ENCODE data around the gene KRTAP5-3. TPM values are rescaled to one million over a fixed set of nuclear protein-coding genes. Genes with fewer than 3 reads are reported as not detected.

The KRTAP5-3 gene
- total and polyA plus RNA-seq, 2 of the 8 experiments (the other 6 are each of a cell fraction or from before 2014, with no cell fraction given): not detected

- H3K23ac ChIP-seq (ENCODE audit: insufficient read length): no peak overlapping the region
- no peaks in the 10 kb centered on the region for H3K79me2 ChIP-seq (ENCODE audit: control insufficient read depth in 1 of 2, insufficient read depth in 2 of 2, low read length in 2 of 2)
- peak overlapping the region in 3 of 4 experiments; percentile 28 to 71 (median 36); a peak in 6 of 8 replicates for H3K4me3 ChIP-seq (ENCODE audit: extremely low read depth in 1 of 4, insufficient read depth in 2 of 4, low read depth in 3 of 4, low read length in 4 of 4)
- H2AK5ac ChIP-seq (ENCODE audit: low read depth, low read length): no peak overlapping the region
- no peak overlapping the region for H2BK12ac ChIP-seq (ENCODE audit: low read depth, low read length)
- peaks cover 2 to 15% of the 10 kb centered on the region in 2 experiments for H4K20me1 ChIP-seq (replicated peaks in 1 of 2; ENCODE audit: control insufficient read depth in 1 of 2, insufficient read depth in 2 of 2, low read length in 2 of 2)
- H2BK120ac ChIP-seq (replicated peaks; ENCODE audit: low read depth, low read length): no peak overlapping the region
- ChIA-PET POLR2A (ENCODE audit: partially characterized antibody) (interaction anchor here (1.3 to 2.6 kb wide), 5 partner anchors 10 to 27 kb away, joined by 5 to 34 read pairs (median 6); no protein-coding TSS in a partner anchor), CTCF (ENCODE audit: partially characterized antibody) (interaction anchor here (0.6 to 8.2 kb wide), 35 partner anchors 9 to 525 kb away, joined by 3 to 144 read pairs (median 4); partner anchors contain the start of genes KRTAP5-1, KRTAP5-2, KRTAP5-5 and SYT8)
- H2AFZ ChIP-seq (ENCODE audit: low read length): no peak overlapping the region
- H2BK20ac ChIP-seq (ENCODE audit: low read length): no peak overlapping the region
- H3K18ac ChIP-seq (ENCODE audit: extremely low read depth, low read length): no peak overlapping the region
- no peak overlapping the region for H3K56ac ChIP-seq (replicated peaks; ENCODE audit: insufficient read length, low read depth, low read length)
- peak overlapping the region; percentile 48 to 79 for H3K4me2 ChIP-seq (ENCODE audit: insufficient read depth in 1 of 2, low read depth in 2 of 2, low read length in 2 of 2)
- no peak overlapping the region for H3K9ac ChIP-seq (replicated peaks in 1 of 4; ENCODE audit: extremely low read depth in 1 of 4, low read depth in 3 of 4, low read length in 3 of 4)
- 4% methylated on average over 44 of the region's 64 CpGs; no CpG with 5 or more reads in 1 of the 2 experiments for WGBS, 2 experiments (ENCODE audit: extremely low coverage in 1 of 2, insufficient coverage in 1 of 2, insufficient read length in 1 of 2, insufficient replicate concordance in 2 of 2, low coverage in 1 of 2, low lambda C conversion rate in 2 of 2, missing lambda C conversion rate in 1 of 2)
- peak in 1 of 2 experiments; percentile 85 for DNase-seq (ENCODE audit: low read depth in 1 of 2, low spot score in 2 of 2)
- no peak overlapping the region for H3K4ac ChIP-seq (replicated peaks; ENCODE audit: insufficient read length, low read depth, low read length)
- no peak overlapping the region for H4K91ac ChIP-seq (replicated peaks; ENCODE audit: insufficient read length, low read length)
- TF ChIP-seq NRF1 (IDR thresholded peaks at IDR 0.05; ENCODE audit: low read depth, low read length) (no peak), CBX8 (IDR thresholded peaks at IDR 0.05; ENCODE audit: borderline replicate concordance, low read depth, low read length) (no peak), CTCF (IDR thresholded peaks at IDR 0.05; ENCODE audit: control extremely low read depth in 1 of 3, insufficient read depth in 1 of 3, low read depth in 1 of 3, low read length in 3 of 3) (peak in 2 of 3 experiments; percentile 80 to 91; a peak in 3 of 4 replicates), RAD21 (IDR thresholded peaks at IDR 0.05 in 1 of 2, conservative IDR thresholded peaks at IDR 0.05 in 1 of 2; ENCODE audit: low read depth in 2 of 2, low read length in 2 of 2) (peak; percentile 66 to 85)
- 0 out of 2 replicates have a peak overlapping the region, but pooled peaks have one; percentile 71 for H4K8ac ChIP-seq (ENCODE audit: extremely low read depth, insufficient read depth, low read length)
- no peak overlapping the region for H3K14ac ChIP-seq (ENCODE audit: insufficient read length)
- no peak for FAIRE-seq
- H3K36me3 ChIP-seq (ENCODE audit: control insufficient read depth in 2 of 4, insufficient read depth in 4 of 4, low read length in 3 of 4): no peaks in the 10 kb centered on the region
- peaks cover 18 to 49% (median 45%) of the 10 kb centered on the region in 4 experiments for H3K27me3 ChIP-seq (replicated peaks in 1 of 4; ENCODE audit: control insufficient read depth in 3 of 4, extremely low read depth in 1 of 4, insufficient read depth in 3 of 4, low read length in 3 of 4)
- H3K23me2 ChIP-seq (ENCODE audit: low read depth, low read length): no peaks in the 10 kb centered on the region; the same call in 1 of the 2 replicates
- H3K9me3 ChIP-seq (ENCODE audit: insufficient read depth in 2 of 2, low read depth in 1 of 2, low read length in 1 of 2): peaks cover 0 to 6% of the 10 kb centered on the region in 2 experiments; a peak in 2 of 4 replicates
- no peaks in the 10 kb centered on the region for H3K79me1 ChIP-seq (ENCODE audit: low read depth, low read length)
- H3K27ac ChIP-seq (ENCODE audit: low read depth, low read length): no peak overlapping the region
- no peak overlapping the region for H2BK15ac ChIP-seq (ENCODE audit: low read length)
- no peak overlapping the region for H2BK5ac ChIP-seq (ENCODE audit: low read depth, low read length)
- no peak overlapping the region for H4K5ac ChIP-seq (ENCODE audit: insufficient read length, low read depth, low read length)
- peaks cover 0 to 27% (median 16%) of the 10 kb centered on the region in 4 experiments; a peak in 6 of 7 replicates for H3K4me1 ChIP-seq (replicated peaks in 1 of 4; ENCODE audit: control insufficient read depth in 3 of 4, insufficient read depth in 4 of 4, low read length in 3 of 4)
These were observed 33.9 kb downstream of the KRTAP5-3 start for GRCh38 chr11:1574238-1574932.

All from H1 (cell line).